ENCODE results near the gene KCNA3. TPM values are rescaled to one million over a fixed set of nuclear protein-coding genes. Genes with fewer than 3 reads are reported as not detected.

The KCNA3 gene
- total RNA-seq, 1 donor from 2014 or later = not detected

DNA sequence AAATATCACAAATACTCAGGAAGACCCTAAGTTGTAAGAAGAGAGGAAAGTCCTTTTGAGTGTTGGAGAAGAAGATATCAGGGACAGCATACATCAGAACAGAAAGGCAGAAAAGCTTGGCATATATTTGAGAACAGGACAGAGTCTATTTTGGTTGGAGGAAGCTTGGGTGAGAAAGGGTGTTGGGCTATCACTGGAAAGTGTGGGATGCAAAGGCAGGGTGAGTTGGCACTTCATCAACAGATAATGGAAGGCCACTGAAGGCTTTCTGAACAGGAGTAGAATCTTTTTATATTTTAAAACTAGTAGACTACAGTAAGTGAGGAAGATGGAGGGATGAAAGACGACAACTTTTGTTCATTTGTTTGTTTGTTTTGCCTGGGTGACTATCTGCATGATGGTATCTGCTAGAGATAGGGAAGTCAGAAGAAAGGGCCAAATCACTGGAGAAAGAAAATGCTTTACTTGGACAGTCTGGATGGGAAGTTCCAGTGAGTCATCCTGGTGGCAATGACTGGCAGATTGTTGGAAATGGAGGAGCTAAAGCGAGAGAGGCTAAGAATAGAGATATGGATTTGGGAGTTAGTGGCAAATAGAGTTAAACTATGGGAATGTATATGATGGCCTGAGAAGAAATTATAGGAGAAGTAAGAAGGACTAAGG is 34.9 kb downstream of the KCNA3 start:
- peak in 1 of 2 donors; percentile 25 for DNase-seq (ENCODE audit: low read depth in 2 of 2)

DNA sequence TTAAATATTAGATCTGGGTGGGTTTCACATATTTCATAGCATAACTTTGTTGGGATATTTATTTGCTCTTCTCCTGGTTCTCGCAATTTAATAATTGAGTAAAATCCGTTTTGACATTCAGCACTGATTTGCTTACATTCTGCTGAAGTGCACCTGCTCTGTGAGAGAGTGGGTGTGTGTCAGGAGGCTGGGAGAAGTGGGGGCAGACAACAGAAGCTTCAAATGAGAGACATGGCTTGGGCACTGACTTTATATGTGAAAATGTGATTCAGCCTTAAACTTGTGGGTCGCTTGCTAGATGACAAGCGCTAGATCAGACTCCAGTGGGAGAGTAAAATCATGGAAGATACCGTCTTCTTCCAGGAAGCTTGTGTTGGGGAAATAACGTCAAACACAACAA is 36.2 kb downstream of the KCNA3 start:
- DNase-seq (ENCODE audit: low read depth in 2 of 2) = no peak

DNA sequence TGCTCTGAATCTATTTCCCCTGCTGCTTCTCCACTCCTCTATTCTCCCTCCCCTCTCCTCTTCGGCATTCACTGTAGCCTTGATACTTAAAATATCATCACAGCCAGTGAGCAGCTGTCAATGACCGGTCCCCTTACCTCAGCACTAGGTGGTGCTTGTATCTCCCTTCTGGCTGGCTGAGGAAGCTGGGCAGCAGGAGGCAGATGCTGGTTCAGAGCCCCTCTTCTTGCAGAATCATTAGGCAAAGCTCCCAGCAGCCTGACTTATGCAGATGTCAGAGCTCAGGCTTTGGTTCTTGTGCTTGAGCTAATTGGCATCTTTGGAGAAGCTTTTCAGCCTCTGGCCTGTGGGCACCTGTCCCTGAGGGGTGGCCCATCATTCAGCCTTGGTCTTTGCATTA is 36.7 kb downstream of the KCNA3 start:
- no peak for DNase-seq (ENCODE audit: low read depth in 2 of 2)

DNA sequence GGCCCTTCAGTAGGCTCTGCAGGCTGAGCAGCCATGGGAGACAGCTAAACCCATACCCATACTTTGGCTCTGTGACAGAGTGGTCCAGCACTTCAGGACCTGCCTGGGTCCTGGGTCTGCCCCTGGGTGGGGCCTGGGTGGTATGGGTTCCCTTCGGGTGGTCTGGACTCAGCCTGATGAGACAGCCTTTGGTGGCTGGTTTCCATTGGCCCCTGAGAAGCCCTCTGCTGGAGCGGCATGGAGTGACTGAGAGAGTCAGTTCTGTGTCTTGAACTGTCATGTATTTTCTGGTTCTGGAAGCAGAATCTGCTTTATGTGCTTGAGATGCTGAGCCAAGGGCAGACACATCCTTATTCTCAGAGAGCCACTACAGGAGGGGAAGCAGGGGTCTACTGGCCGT is 37.3 kb downstream of the KCNA3 start:
- DNase-seq (ENCODE audit: low read depth in 2 of 2) = no peak

DNA sequence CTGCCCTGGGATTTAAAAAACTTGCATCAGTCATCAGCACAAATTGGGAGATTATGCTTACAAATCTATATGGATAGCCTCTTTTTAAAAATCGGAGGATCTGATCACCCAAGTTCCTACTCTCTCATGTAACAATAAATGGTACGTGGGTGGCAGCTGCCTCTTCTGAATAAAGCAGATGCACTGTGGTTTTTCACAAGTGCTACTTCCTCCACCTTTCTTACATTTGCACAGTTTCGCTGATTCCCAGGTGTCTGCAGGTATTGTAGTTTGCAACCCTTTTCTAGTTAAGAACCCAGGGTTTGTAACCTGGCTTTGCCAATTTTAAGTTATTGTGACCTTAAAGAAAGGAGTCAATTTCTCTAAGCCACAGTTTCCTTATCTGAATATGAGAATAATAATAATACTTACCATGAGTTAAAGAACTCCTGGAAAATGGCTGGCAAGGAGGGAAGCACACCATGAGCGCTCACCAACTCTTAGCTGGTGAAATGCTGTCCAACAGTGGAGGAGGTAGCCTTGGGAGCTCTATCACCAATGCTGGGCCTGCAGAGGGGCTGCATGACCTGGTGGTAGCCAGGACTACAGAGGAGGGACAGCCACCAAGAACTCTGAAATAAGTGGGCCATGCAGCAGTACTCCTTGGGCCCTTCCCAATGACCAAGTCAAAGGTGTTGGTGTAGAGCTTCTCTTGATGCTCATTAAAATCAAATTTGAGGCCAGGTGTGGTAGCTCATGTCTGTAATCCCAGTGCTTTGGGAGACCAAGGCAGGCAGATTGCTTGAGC is 38.4 kb downstream of the KCNA3 start:
- DNase-seq (ENCODE audit: low read depth in 2 of 2) = no peak

DNA sequence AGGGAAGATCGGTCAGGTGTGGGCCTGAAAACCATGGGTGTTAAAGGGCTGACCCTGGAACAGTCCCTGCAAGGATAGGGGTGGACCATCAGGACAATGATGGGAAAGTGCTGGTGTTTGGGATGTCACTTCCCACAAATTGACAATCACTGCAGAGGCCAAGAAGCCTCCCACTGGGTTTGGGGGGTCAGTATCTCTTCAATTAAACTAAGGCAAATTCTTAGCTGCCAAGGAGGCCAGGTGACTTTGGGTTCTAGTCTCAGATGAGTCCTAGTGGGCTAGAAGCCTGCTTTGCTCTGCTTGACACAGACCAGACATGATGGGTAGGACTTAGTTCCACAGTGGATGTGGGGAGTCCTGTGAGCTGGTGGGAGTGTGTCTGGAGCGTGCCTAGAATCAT is 39.3 kb downstream of the KCNA3 start:
- DNase-seq (ENCODE audit: low read depth in 2 of 2) = no peak

DNA sequence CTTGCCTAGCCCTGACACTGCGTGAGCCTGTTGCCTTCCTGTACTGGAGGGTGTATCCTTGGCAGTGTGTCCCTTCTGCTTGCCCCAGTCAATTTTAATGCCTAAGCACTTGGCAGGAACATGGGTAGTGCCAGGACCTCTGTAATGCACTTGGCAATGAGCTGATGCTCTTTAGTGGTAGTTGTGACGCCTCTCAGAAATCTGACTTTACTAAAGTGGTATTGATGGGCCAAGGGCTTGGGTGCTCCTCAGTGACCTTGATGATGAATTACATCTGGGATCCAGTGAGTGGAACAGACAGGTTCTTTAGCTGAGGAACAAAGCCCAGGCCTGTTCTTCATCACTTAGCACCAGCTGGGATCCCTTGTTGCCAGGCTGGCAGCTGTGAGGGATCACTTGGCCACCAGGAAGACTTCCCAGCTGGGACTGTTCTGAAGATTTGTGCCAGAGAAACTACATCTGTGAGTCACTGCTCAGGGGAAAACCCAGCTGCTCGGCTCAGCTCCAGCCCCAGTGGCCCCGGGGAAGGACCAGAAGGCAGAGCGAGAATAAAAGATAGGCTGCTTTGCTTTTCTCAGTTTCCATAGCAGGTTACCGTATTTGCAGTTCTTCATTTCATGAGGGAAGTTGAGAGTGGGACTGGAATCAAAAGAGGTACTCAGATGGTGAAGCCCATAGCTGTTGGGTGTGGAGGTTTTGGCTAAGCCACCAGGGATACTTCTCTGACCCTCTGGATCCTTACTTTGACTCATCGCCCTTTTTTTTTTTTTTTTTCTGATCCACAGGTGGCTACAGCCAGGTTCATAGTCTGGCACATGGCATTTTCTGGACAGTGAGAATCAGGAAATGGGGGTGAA is 40.1 kb downstream of the KCNA3 start:
- DNase-seq (ENCODE audit: low read depth in 2 of 2) = peak in 1 of 2 donors; percentile 60

DNA sequence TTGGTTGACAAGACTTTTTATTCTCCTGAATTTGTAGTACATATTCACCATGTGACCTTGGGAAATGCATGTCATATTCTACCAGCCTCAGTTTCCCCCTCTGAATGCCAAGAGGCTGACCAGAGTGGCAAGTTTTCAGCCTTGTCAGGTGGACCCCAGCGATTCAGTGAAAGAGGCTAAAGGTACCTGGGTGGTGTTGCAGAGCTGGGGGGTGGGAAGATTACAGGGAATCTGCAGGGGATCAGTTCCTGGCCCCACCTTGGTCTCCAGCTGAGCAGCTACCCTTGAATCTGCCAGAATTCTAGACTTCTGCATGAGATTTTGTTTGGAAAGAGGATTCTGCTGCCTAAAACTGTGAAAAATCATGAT is 40.7 kb downstream of the KCNA3 start:
- DNase-seq (ENCODE audit: low read depth in 2 of 2) = no peak

DNA sequence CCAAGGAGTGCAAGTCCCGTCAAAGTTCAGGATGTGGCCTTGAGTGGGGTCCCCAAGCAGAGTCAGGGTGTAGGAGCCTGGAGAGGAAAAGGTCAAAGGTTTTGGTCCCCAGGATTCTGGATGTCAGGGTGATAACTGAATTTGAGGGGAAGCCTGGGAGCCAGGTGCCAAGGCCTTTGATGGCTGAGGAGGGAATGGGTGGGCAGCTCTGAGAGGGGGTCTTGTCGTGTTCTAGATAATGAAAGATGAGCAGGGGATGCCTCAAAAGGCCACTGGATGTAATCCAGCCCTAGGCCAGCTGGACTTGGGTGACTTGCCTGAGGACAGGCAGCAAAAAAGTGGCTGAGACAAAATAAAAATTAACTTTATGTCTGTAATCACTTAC is 41.1 kb downstream of the KCNA3 start:
- DNase-seq (ENCODE audit: low read depth in 2 of 2) = no peak

DNA sequence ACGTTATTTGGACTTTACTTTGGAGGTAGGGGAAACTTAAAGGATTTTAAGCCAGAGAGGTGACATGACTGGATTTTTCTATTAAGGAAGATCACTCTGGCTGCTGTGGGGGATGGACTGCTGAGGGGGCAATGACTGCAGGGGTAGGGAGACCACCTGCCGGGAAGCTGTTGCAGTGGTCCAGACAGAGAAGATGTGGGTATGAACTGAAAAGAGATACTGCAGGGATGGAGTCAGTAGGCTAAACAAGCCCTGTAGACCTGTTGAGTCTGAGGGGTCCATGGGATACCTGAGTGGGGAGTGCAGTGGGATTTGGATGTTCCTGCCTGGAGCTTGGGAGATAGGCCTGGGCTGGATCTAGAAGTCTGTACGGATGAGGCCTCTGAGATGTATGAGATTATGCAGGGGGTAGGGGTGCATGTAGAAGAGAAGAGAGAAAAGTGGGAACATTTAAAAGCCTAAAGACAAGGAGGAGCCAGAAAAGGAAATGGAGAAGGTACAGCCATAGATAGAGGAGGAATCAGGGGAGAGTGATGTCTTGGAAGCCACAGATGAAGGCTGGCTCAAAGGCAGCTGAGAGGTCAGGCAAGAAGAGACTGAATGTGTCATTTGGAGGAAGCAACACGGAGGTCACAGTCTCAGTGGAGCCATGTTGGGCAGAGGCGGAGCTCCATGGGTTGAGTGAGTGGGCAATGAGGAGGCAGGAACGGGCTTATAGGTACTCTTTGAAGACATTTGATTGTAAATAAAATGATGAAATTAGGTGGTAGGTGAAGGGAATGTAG is 42.7 kb downstream of the KCNA3 start:
- DNase-seq (ENCODE audit: low read depth in 2 of 2) = no peak

DNA sequence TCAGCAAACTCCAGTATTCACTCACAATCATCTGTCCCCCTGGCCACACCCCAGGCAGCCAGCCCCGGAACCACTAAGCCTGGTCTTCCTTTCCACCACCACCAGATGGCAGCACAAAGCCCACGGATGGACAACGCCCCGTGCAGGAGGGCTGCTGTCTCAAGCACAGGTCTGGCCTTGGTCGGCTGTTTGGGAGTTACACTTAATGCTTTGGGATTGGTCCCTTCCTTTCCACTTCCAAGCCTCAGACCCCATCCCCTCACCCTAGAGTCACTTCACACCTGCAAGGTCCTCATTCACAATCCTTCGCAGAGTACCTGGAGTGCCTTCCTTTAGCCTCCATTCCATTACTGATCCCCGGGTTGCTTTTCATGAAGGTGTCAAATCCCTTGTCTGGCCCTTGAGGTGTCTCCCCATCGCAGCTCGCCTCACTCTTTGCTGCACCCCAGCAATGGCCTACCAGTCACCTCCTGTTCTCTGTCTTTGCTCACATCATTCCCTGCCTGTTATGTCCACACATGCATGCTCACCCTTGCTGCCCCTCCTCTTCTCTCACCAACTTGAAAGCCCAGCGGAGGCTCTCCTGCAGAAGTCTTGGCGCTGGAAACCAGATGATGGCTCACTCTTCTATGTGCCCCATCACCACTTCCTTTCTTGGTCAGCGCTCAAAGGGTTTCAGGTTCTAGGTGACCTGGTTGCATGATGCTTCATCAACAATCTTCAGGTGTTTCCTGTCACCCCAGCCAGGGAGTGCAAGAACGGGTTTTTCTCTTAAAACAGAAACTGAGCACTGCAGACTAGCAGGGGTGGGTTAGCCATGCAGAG is 43.7 kb downstream of the KCNA3 start:
- DNase-seq (ENCODE audit: low read depth in 2 of 2) = peak; percentile 62 to 75

DNA sequence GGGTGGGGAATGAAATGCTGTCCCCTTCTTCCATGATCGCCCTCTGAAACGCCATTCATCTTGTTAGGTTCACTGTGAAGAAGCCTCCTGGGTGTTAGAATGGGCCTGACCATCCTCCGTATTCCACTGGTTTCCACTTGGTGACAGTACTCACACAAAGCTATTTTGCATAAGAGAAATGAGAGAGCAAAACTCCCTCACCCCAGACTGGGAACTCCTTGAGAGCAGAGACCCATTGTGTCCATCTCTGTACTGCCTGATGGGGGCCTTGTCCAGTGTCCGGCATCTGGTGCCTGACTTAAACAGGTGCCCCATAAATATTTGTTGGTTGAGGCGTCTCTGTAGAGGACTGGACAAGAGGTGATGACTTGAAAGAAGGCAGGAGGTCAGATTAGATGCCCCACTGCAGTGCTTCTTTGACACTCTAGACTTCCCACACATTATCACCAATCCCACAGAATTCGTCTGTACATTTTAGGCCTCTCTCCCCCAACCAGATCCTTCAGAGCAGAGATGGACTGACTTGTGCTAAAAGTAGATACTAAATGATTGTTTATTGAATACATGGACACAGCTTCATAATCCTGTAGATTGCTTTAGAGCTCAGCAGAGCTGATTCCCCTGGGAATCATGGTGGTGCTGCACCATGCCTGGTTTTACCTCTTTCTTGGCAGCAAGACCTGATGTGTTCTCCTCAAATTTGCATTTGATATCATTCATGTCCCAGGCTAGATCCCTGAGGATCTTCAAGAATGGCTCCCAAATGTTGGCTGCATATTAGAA is 46.2 kb downstream of the KCNA3 start:
- DNase-seq (ENCODE audit: low read depth in 2 of 2) = no peak

DNA sequence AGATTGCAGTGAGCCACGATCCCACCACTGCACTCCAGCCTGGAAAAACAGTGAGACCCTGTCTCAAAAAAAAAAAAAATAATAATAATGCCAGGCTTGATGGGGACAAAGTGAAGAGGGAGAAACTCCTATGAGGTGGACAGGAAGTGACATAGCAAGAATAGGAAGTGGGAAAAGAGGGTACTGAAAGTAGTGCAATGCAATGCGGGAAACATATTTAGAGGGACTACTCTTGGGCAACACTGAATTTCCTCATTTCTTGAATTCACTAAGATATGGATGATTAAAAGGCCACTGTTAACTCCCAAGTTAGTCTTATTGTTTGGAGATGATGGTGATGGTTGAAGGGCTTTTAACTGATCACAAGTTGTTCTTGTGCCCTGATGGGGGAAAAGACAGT is 47.0 kb downstream of the KCNA3 start:
- DNase-seq (ENCODE audit: low read depth in 2 of 2) = no peak

DNA sequence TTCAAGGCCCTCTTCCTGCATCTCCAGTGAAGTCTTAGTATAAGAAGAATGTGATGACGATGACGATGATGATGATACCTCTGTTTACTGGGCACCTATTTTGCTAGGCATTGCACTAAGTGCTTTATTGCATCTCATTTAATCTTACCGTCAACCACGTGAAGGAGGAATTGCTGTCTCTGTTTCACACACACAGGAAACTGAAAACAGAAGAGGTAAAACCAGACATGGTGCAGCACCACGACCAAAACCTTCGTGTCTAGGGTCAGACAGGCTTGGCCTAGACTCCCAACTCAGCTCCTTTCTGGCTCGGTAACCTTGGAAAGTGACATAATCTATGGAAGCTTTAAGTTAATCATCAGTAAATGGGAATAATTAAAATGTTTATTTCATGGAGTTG is 47.9 kb downstream of the KCNA3 start:
- DNase-seq (ENCODE audit: low read depth in 2 of 2) = no peak

Other genes with a start within 250 kb of the KCNA3 start
- not detected in 2 replicates for gene PROK1, start 223.8 kb downstream of the KCNA3 start, total RNA-seq
- gene KCNA10, start 155.8 kb downstream of the KCNA3 start, total RNA-seq = not detected in 2 replicates
- gene KCNA2, start 68.6 kb downstream of the KCNA3 start, total RNA-seq = not detected in 2 replicates
- not detected in 2 replicates for gene CD53, start 198.2 kb upstream of the KCNA3 start, total RNA-seq

Measured in lung microvascular endothelial cell (primary cell).